GM12801 (cell line): ENCODE measurements around the gene SYT7.

Source experiments
- CTCF ChIP-seq: IDR thresholded peaks from one replicate; pipeline ENCODE4 v1.5.1; 2011; ENCODE audit warnings: control low read depth; ENCODE audit not compliant: insufficient read length; ENCODE audit errors: extremely low read depth

SYT7 gene

GRCh38 chr11:61577383-61578118, 3.3 kb downstream of the SYT7 start:
- no peak for TF ChIP-seq CTCF

DNA sequence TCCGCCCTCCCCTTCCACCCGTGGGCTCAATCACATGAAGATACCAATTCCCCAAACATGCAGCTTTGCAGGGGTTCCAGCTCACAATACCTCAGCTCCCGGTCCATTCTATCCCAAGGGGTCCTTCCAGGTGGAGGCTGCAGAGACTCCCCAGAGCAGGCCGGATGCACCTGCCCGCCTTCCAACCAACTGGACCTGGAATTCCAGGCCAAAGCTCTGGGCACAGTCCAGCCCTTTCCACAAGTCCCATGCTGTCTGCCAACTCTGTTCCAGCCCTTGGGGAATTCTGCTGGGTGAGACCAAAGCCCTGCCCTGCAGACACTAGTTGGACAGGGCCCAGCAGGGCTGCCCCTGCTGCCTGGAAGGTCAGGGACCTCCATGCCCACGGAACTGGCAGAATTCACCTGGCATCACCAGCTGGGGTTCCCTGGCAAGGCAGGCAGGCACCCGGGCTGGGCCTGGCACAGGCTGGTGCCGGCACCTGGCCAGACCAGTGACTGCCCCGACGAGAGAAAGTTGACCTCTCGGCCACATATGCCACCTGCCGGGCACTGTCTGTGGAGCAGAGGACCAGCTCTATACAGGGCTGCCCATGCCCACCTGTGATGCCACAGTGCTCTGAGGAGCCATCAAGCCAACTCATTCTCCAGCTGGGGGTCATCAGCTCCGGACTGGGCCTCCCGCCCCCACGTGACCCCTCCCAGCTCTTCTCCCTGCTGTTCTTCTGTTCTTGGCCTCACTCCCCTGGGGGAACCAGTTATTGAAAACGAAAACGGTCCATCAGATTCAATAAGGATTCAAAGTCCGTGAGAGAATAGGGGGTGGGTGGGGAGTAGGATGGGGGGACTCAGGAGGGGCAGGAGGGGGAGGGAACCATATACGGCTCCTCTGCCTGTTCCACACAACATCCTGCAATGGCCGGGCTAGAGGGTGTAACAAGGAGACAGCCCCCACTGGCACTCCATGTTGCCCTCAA, 4.7 kb downstream of the SYT7 start:
- TF ChIP-seq CTCF: no peak

DNA sequence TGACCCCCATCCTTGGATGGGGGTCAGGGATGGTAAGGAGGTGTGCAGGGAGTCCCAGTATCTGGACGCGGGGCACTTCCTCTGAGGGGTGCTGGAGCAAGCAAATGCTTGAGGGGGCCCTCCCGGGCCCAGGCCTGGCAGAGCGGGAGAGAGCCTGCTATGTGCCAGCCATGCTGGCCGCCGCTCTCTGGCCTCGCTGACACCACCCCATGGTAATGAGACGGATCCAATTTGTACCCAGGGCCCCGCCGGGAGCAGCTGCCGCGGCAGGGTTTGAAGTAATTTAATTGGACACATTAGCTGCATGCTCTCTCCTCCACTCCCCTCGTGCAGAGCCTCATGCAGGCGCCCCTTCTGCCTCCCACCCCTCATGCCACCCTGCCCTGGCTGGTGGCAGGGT, 6.3 kb downstream of the SYT7 start:
- no peak for TF ChIP-seq CTCF

- no peak for TF ChIP-seq CTCF
Observed at GRCh38 chr11:61572913-61573312, 8.0 kb downstream of the SYT7 start.

DNA sequence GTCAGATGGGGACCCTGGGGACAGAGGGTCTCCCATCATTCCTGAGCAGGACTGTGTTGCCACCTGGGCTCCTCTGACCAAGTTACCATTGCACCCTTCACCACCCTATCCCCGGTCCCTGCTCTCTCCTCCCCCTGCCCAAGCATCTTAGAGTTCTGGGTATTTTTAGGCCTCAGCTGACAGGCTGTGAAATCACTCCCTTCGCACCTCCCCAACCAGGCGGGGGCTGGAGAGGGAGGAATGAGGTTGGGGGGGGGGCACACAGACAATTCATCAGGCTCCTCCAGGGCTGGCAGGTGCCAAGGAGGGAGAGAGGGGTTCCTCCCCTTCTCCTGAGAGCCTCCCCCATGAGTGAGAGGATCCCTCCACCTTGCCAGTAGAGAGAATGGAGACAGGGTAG, 9.0 kb downstream of the SYT7 start:
- TF ChIP-seq CTCF: no peak

- TF ChIP-seq CTCF: no peak
Observed at GRCh38 chr11:61571337-61571736, 9.5 kb downstream of the SYT7 start.

GRCh38 chr11:61569701-61570100, 11.2 kb downstream of the SYT7 start:
- no peak for TF ChIP-seq CTCF
